B cell (primary cell): ENCODE measurements around the gene CDH7. TPM values are rescaled to one million over a fixed set of nuclear protein-coding genes. Genes with fewer than 3 reads are reported as not detected.

Experiments
- ATAC-seq: fragments of 200-7000 bp; cut with Tn5 transposase; one replicate; pipeline ENCODE4 v1.10.0; 2021; ENCODE audit warnings: low read depth, mild to moderate bottlenecking, moderate number of reproducible peaks, moderate library complexity
- CTCF ChIA-PET: fragments of 350-600 bp; sonication (Branson Sonifier 250); formaldehyde crosslinking; loops from one replicate; lab custom pipeline; 2021; ENCODE audit warnings: antibody characterized with exemption, inconsistent platforms; lab: Charles Lee
- POLR2A ChIA-PET: fragments of 350-600 bp; sonication (Branson Sonifier 250); formaldehyde crosslinking; loops from one replicate; lab custom pipeline; 2021; ENCODE audit warnings: antibody characterized with exemption; lab: Charles Lee
- DNase-seq: peaks from one replicate; pipeline ENCODE4 v3.0.0; 2013
- H2AFZ ChIP-seq: 2 replicates; pipeline ENCODE4 v1.6.1; 2012; ENCODE audit warnings: mild to moderate bottlenecking, low read depth, low read length; ENCODE audit not compliant: insufficient read depth, poor library complexity, severe bottlenecking
- H3K27ac ChIP-seq, 2 donors: 1 replicate in 1 of 2; 2 replicates in 1 of 2; pipeline ENCODE4 v1.5.1; 2012 to 2013; ENCODE audit warnings: low read length in 2 of 2, mild to moderate bottlenecking in 2 of 2, moderate library complexity in 1 of 2
- H3K27me3 ChIP-seq, 4 experiments: fragments of 200-600 bp in 1 of 4; sonication (generic) in 1 of 4; replicated peaks in 1 of 4; 1 replicate in 2 of 4; 2 replicates in 2 of 4; pipeline versions ENCODE4 v1.6.1 to v1.7.0; 2013 to 2016; ENCODE audit warnings: low read length in 3 of 4, mild to moderate bottlenecking in 2 of 4, mixed read lengths in 1 of 4, moderate library complexity in 1 of 4; ENCODE audit not compliant: insufficient read depth in 4 of 4, control insufficient read depth in 3 of 4; ENCODE audit errors: control extremely low read depth in 1 of 4
- H3K36me3 ChIP-seq, 2 experiments: replicated peaks in 1 of 2; 1 replicate in 1 of 2; 2 replicates in 1 of 2; pipeline versions ENCODE4 v1.6.1 to v1.7.1; 2013; ENCODE audit warnings: low read length in 1 of 2; ENCODE audit not compliant: insufficient read depth in 2 of 2, control insufficient read depth in 1 of 2; ENCODE audit errors: control extremely low read depth in 1 of 2, extremely low read depth in 1 of 2
- H3K4me1 ChIP-seq, 2 donors: fragments of 200-600 bp in 1 of 2; sonication (generic) in 1 of 2; 1 replicate in 1 of 2; 2 replicates in 1 of 2; pipeline versions ENCODE4 v1.5.1 to v1.6.1; 2013 to 2017; ENCODE audit warnings: low read length in 2 of 2; ENCODE audit not compliant: control insufficient read depth in 2 of 2, insufficient read depth in 2 of 2
- H3K4me2 ChIP-seq: replicated peaks from 2 replicates; pipeline ENCODE3; 2012; ENCODE audit warnings: mild to moderate bottlenecking, low read depth, low read length; ENCODE audit not compliant: poor library complexity, severe bottlenecking
- H3K4me3 ChIP-seq, 5 experiments: fragments of 200-600 bp in 1 of 5; sonication (generic) in 1 of 5; 1 replicate in 3 of 5; 2 replicates in 2 of 5; pipeline versions ENCODE4 v1.5.1 to v1.7.0; 2011 to 2016; ENCODE audit warnings: low read length in 4 of 5, mild to moderate bottlenecking in 4 of 5, low read depth in 2 of 5, control low read depth in 1 of 5, moderate library complexity in 1 of 5; ENCODE audit not compliant: insufficient read depth in 1 of 5; ENCODE audit errors: control extremely low read depth in 1 of 5, extremely low read depth in 1 of 5
- H3K79me2 ChIP-seq: fragments of 200-600 bp; sonication (generic); one replicate; pipeline ENCODE4 v1.6.0; 2016; ENCODE audit warnings: low read length; ENCODE audit not compliant: control insufficient read depth, insufficient read depth
- H3K9ac ChIP-seq: fragments of 200-600 bp; sonication (generic); 2 replicates; pipeline ENCODE4 v1.6.1; 2017; ENCODE audit warnings: mild to moderate bottlenecking, low read length, moderate library complexity
- H3K9me3 ChIP-seq, 3 donors: one replicate each; pipeline versions ENCODE4 v1.6.1 to v1.7.1; 2013; ENCODE audit warnings: low read length in 2 of 3; ENCODE audit not compliant: control insufficient read depth in 2 of 3, insufficient read depth in 1 of 3; ENCODE audit errors: control extremely low read depth in 1 of 3
- H4K20me1 ChIP-seq: 2 replicates; pipeline ENCODE4 v1.6.0; 2012; ENCODE audit warnings: mild to moderate bottlenecking, low read length; ENCODE audit not compliant: insufficient read depth, control insufficient read depth, poor library complexity, severe bottlenecking
- H3K27ac Mint-ChIP-seq: one replicate; pipeline ENCODE4 v1.8.0; 2021; ENCODE audit warnings: mixed read lengths
- H3K27me3 Mint-ChIP-seq: one replicate; pipeline ENCODE4 v1.8.0; 2021; ENCODE audit warnings: mixed read lengths
- H3K4me1 Mint-ChIP-seq: one replicate; pipeline ENCODE4 v1.8.0; 2021; ENCODE audit warnings: mixed read lengths
- H3K4me3 Mint-ChIP-seq: one replicate; pipeline ENCODE4 v1.8.0; 2021; ENCODE audit warnings: mixed read lengths
- H3K9me3 Mint-ChIP-seq: one replicate; pipeline ENCODE4 v1.8.0; 2022; ENCODE audit warnings: mixed read lengths; ENCODE audit not compliant: insufficient read depth
- CTCF ChIP-seq: fragments of 200-600 bp; IDR thresholded peaks from one replicate; pipeline ENCODE4 v1.8.0; 2022; ENCODE audit warnings: antibody characterized with exemption, mild to moderate bottlenecking
- EZH2 ChIP-seq: IDR thresholded peaks from 2 replicates; pipeline ENCODE4 v1.6.1; 2012; ENCODE audit warnings: borderline replicate concordance, low read depth, mild to moderate bottlenecking, moderate library complexity, low read length; ENCODE audit not compliant: insufficient read depth, poor library complexity, severe bottlenecking
- WGBS: methylation state at CpG from one replicate; pipeline ENCODE4 v1.1.5; 2013; ENCODE audit warnings: missing lambda C conversion rate; ENCODE audit not compliant: insufficient coverage; 5-methylcytosine and 5-hydroxymethylcytosine counted together
- intact Hi-C: fragments of 100-400 bp; cut with micrococcal nuclease; formaldehyde crosslinking; loops from one replicate; pipeline ENCODE4 v1.10.0; 2022
- polyA plus RNA-seq: library from polyadenylated mRNA; depleted of rRNA; stranded (reverse); fragments of >200 nt; gene quantifications from 2 replicates; pipeline ENCODE4 v1.2.3, GENCODE V29; 2012
- total RNA-seq, 2 donors: library from RNA; stranded (reverse); fragments of 120-200 nt in 1 of 2; gene quantifications; 1 replicate in 1 of 2; 2 replicates in 1 of 2; pipeline versions ENCODE4 v1.2.3 to v1.2.4, GENCODE V29; 2013 to 2022

The CDH7 gene
- total and polyA plus RNA-seq, 2 donors (not counting 1 experiment from before 2014, with no cell fraction given): not detected

- TF ChIP-seq EZH2: no peak
- TF ChIP-seq CTCF: no peak
- no peaks in the 10 kb centered on the region for H3K27me3 ChIP-seq
- Mint-ChIP-seq H3K27me3 (no peaks in the 10 kb centered on the region), H3K4me3 (no peak overlapping the region), H3K9me3 (no peaks in the 10 kb centered on the region), H3K4me1 (no peaks in the 10 kb centered on the region), H3K27ac (no peak overlapping the region)
- DNase-seq (no peak), ATAC-seq (no peak)
- ChIA-PET CTCF (no interaction called here), POLR2A (no interaction called here)
- no peaks in the 10 kb centered on the region for H4K20me1 ChIP-seq
- no peaks in the 10 kb centered on the region for H3K9me3 ChIP-seq
- intact Hi-C loops: no loop called here
- no peak overlapping the region for H3K27ac ChIP-seq
- no CpG with 5 or more reads among the region's 4 CpGs for WGBS
- no peak overlapping the region for H3K9ac ChIP-seq
- no peaks in the 10 kb centered on the region for H3K4me1 ChIP-seq
- no peak overlapping the region for H3K4me3 ChIP-seq
- H3K4me2 ChIP-seq: no peak overlapping the region
- no peaks in the 10 kb centered on the region for H3K36me3 ChIP-seq
- H2AFZ ChIP-seq: no peak overlapping the region
- no peaks in the 10 kb centered on the region for H3K79me2 ChIP-seq
These were observed 66.4 kb downstream of the CDH7 start for GRCh38 chr18:65817178-65817577.

GRCh38 chr18:65821911-65822310 is 71.1 kb downstream of the CDH7 start:
- Histone ChIP-seq H4K20me1 (no peaks in the 10 kb centered on the region), H3K79me2 (no peaks in the 10 kb centered on the region), H3K9ac (no peak overlapping the region), H3K36me3 (no peaks in the 10 kb centered on the region), H3K27ac (no peak overlapping the region), H3K4me3 (no peak overlapping the region), H3K4me2 (no peak overlapping the region), H3K4me1 (no peaks in the 10 kb centered on the region), H3K27me3 (no peaks in the 10 kb centered on the region), H2AFZ (no peak overlapping the region), H3K9me3 (no peaks in the 10 kb centered on the region)
- no peak for ATAC-seq
- WGBS: 100% methylated on average over 3 of the region's 3 CpGs
- no peaks in the 10 kb centered on the region for H3K4me1 Mint-ChIP-seq
- no peaks in the 10 kb centered on the region for H3K9me3 Mint-ChIP-seq
- intact Hi-C loops: no loop called here
- H3K27me3 Mint-ChIP-seq: no peaks in the 10 kb centered on the region
- TF ChIP-seq EZH2: no peak
- no peak for TF ChIP-seq CTCF
- H3K4me3 Mint-ChIP-seq: no peak overlapping the region
- POLR2A ChIA-PET: no interaction called here
- CTCF ChIA-PET: no interaction called here
- no peak for DNase-seq
- no peak overlapping the region for H3K27ac Mint-ChIP-seq
